Transverse colon (tissue), 4 donors: ENCODE data around the gene SPEM2. TPM values are rescaled to one million over a fixed set of nuclear protein-coding genes. Genes with fewer than 3 reads are reported as not detected.

Source experiments
- DNase-seq: peaks from one replicate; pipeline ENCODE4 v3.0.0-alpha.2; 2019
- H3K27ac ChIP-seq, 4 donors: fragments of 200-600 bp; sonication (generic); 2 replicates each; pipeline ENCODE4 v1.5.1; 2016 to 2018; ENCODE audit warnings: inconsistent platforms in 4 of 4
- H3K27me3 ChIP-seq: fragments of 200-600 bp; sonication (generic); 2 replicates; pipeline ENCODE4 v1.5.1; 2017; ENCODE audit warnings: inconsistent platforms
- H3K36me3 ChIP-seq, 4 donors: fragments of 200-600 bp; sonication (generic); 2 replicates each; pipeline ENCODE4 v1.5.1; 2017 to 2019; ENCODE audit warnings: inconsistent platforms in 4 of 4
- H3K4me1 ChIP-seq, 4 donors: fragments of 200-600 bp; sonication (generic); 2 replicates each; pipeline ENCODE4 v1.5.1; 2017 to 2020; ENCODE audit warnings: inconsistent platforms in 4 of 4
- H3K4me3 ChIP-seq, 4 donors: fragments of 200-600 bp; sonication (generic); 1 replicate in 1 of 4; 2 replicates in 3 of 4; pipeline versions ENCODE4 v1.5.1 to v1.6.1; 2017 to 2019; ENCODE audit warnings: inconsistent platforms in 4 of 4
- H3K9me3 ChIP-seq, 2 donors: fragments of 200-600 bp; sonication (generic); 2 replicates each; pipeline ENCODE4 v1.5.1; 2017 to 2019; ENCODE audit warnings: inconsistent platforms in 2 of 2
- CTCF ChIP-seq, 5 experiments: fragments of 200-600 bp in 3 of 5; fragments of 450-650 bp in 2 of 5; sonication (generic) in 3 of 5; IDR thresholded peaks; 1 replicate in 2 of 5; 2 replicates in 3 of 5; pipeline ENCODE4 v1.5.1; 2016 to 2017; ENCODE audit warnings: antibody characterized with exemption in 5 of 5, inconsistent platforms in 3 of 5, mild to moderate bottlenecking in 2 of 5, moderate library complexity in 1 of 5
- EP300 ChIP-seq: sonication (generic); formaldehyde crosslinking; IDR thresholded peaks from one replicate; pipeline ENCODE4 v1.6.1; 2017; ENCODE audit warnings: antibody characterized with exemption, low read depth
- POLR2A ChIP-seq: fragments of 450-650 bp; IDR thresholded peaks from one replicate; pipeline ENCODE4 v1.6.1; 2016; ENCODE audit warnings: antibody characterized with exemption, mild to moderate bottlenecking, moderate library complexity
- POLR2AphosphoS5 ChIP-seq, 3 donors: sonication (generic); formaldehyde crosslinking; IDR thresholded peaks; one replicate each; pipeline ENCODE4 v1.6.1; 2016; ENCODE audit warnings: antibody characterized with exemption in 3 of 3
- WGBS, 2 donors: methylation state at CpG; one replicate each; pipeline ENCODE4 v1.1.5; 2018; ENCODE audit warnings: low coverage in 1 of 2; 5-methylcytosine and 5-hydroxymethylcytosine counted together
- in situ Hi-C, 4 donors: fragments of 200-750 bp; cut with MboI; loops; one replicate each; pipeline versions ENCODE4 v1.15.0 to v1.15.1; 2017; ENCODE audit warnings: low sequenced_read_pairs in 3 of 4, low pct_ligation_motif_present in 1 of 4, low pct_unique_long_range_greater_than_20kb in 1 of 4
- intact Hi-C: fragments of 100-400 bp; cut with DNase I; formaldehyde crosslinking; loops from one replicate; pipeline ENCODE4 v1.15.1; 2023; ENCODE audit warnings: low total_unique reads
- total RNA-seq, 4 donors: library from RNA; depleted of rRNA; stranded (reverse); fragments of >200 nt; gene quantifications; one replicate each; pipeline ENCODE4 v1.1.0, GENCODE V29; 2016

SPEM2 gene
- total RNA-seq = not detected

GRCh38 chr17:7425316-7425715 is at the start of gene SPEM2:
Gene SPEM2 (plus strand): TSS chr17:7425616. CDS start chr17:7425689, 73 bp downstream.
- 80% methylated on average over 7 of the region's 7 CpGs; no CpG with 5 or more reads in 1 of the 2 donors for WGBS, 2 donors

GRCh38 chr17:7379134-7379533 is 46.3 kb upstream of the SPEM2 start:
- no peaks in the 10 kb centered on the region for H3K9me3 ChIP-seq
- no peak overlapping the region for H3K4me3 ChIP-seq
- TF ChIP-seq POLR2A = no peak
- WGBS, 2 donors = 95 to 97% methylated on average over 3 of the region's 3 CpGs
- no peaks in the 10 kb centered on the region for H3K27me3 ChIP-seq
- intact Hi-C loops = no loop called here
- H3K36me3 ChIP-seq = no peaks in the 10 kb centered on the region
- H3K4me1 ChIP-seq = peaks cover 6 to 22% (median 21%) of the 10 kb centered on the region in 4 donors
- in situ Hi-C loops = no loop called here
- H3K27ac ChIP-seq = no peak overlapping the region
- DNase-seq = no peak

More at GRCh38 chr17:7425316-7425715, at the start of gene SPEM2:
- H3K27me3 ChIP-seq = no peaks in the 10 kb centered on the region
- H3K4me3 ChIP-seq = no peak within 1 kb of the TSS
- intact Hi-C loops = no loop called here
- no peaks in the 10 kb centered on the region for H3K4me1 ChIP-seq
- in situ Hi-C loops = no loop called here
- DNase-seq = no peak
- no peaks in the 10 kb centered on the region for H3K9me3 ChIP-seq
- H3K27ac ChIP-seq = no peak within 1 kb of the TSS
- no peaks in the 10 kb centered on the region for H3K36me3 ChIP-seq
- TF ChIP-seq POLR2A = no peak
- no peak for TF ChIP-seq EP300
- TF ChIP-seq POLR2AphosphoS5 (IDR thresholded peaks at IDR 0.05) = no peak
- no peak for TF ChIP-seq CTCF (IDR thresholded peaks at IDR 0.05)

- peak; percentile 68 for DNase-seq
- Histone ChIP-seq H3K36me3 (no peaks in the 10 kb centered on the region), H3K9me3 (no peaks in the 10 kb centered on the region), H3K4me3 (peak overlapping the region in 3 of 4 donors; percentile 53 to 66 (median 53)), H3K27me3 (no peaks in the 10 kb centered on the region), H3K4me1 (peaks cover 6 to 22% (median 22%) of the 10 kb centered on the region in 4 donors), H3K27ac (peak overlapping the region; percentile 74 to 85 (median 81))
- WGBS, 2 donors = 43% methylated on average over 7 of the region's 7 CpGs; no CpG with 5 or more reads in 1 of the 2 donors
- no peak for TF ChIP-seq CTCF (IDR thresholded peaks at IDR 0.05)
- no peak for TF ChIP-seq POLR2A
- TF ChIP-seq POLR2AphosphoS5 (IDR thresholded peaks at IDR 0.05) = no peak
- in situ Hi-C loops = no loop called here
- intact Hi-C loops = no loop called here
Observed at GRCh38 chr17:7380321-7380720, 45.1 kb upstream of the SPEM2 start.

- WGBS, 2 donors = 5 to 8% methylated on average over 9 to 48 of the region's 52 CpGs
- Histone ChIP-seq H3K27me3 (no peaks in the 10 kb centered on the region), H3K36me3 (no peaks in the 10 kb centered on the region), H3K27ac (peak within 1 kb of the TSS; percentile 74 to 85 (median 81)), H3K9me3 (no peaks in the 10 kb centered on the region), H3K4me1 (peaks cover 6 to 22% (median 22%) of the 10 kb centered on the region in 4 donors), H3K4me3 (peak within 1 kb of the TSS; percentile 21 to 66 (median 53))
- intact Hi-C loops (no loop called here), in situ Hi-C loops (no loop called here)
- peak; percentile 69 to 94 (median 90) for TF ChIP-seq POLR2AphosphoS5 (IDR thresholded peaks at IDR 0.05)
- TF ChIP-seq EP300 = no peak
- TF ChIP-seq POLR2A = peak; percentile 91
- no peak for TF ChIP-seq CTCF (IDR thresholded peaks at IDR 0.05)
- DNase-seq = peak; percentile 87
Observed at GRCh38 chr17:7380855-7381683, 44.3 kb upstream of the SPEM2 start, which contains the start of gene TNK1. Gene TNK1 (plus strand): TSS chr17:7381089. CDS start chr17:7382927, 1,838 bp downstream.
